ENCODE data around the gene AMOT.

- TF ChIP-seq CTCF (IDR thresholded peaks at IDR 0.05) = no peak
- TF ChIP-seq POLR2A (IDR thresholded peaks at IDR 0.05) = no peak
Measured at GRCh38 chrX:112857478-112857878, 16.8 kb upstream of the AMOT start.

Data from body of pancreas (tissue), 4 donors.